HCT116 (cell line): ENCODE measurements around the gene DNASE1L1. TPM values are rescaled to one million over a fixed set of nuclear protein-coding genes. Genes with fewer than 3 reads are reported as not detected.

Experiments used
- ATAC-seq: fragments of 200-7000 bp; cut with Tn5 transposase; 2 replicates; pipeline ENCODE4 v1.9.1; 2020; ENCODE audit warnings: mild to moderate bottlenecking, moderate library complexity
- BruUV-seq: library from RNA; stranded (reverse); fragments of 400-500 nt; replicated peaks from 2 replicates; lab custom pipeline; 2021; lab: Mats Ljungman, UMichigan
- CTCF ChIA-PET: fragments of 300-600 bp; sonication (Branson Sonifier 250); formaldehyde crosslinking; loops from one replicate; lab custom pipeline; 2021; ENCODE audit warnings: antibody characterized with exemption; lab: Charles Lee
- POLR2A ChIA-PET: fragments of 300-600, 350-600 bp; sonication (Branson Sonifier 250); formaldehyde crosslinking; loops from one replicate; lab custom pipeline; 2021; ENCODE audit warnings: antibody characterized with exemption; lab: Charles Lee
- RAD21 ChIA-PET, 2 experiments: fragments of 300-600 bp; sonication (Branson Sonifier 250); formaldehyde crosslinking; loops; one replicate each; lab custom pipeline; 2023; ENCODE audit warnings: low total read pairs in 2 of 2; ENCODE audit not compliant: uncharacterized antibody in 2 of 2, unreplicated experiment in 2 of 2, low non-redundant PET in 1 of 2; lab: Charles Lee
- DNase-seq: peaks from one replicate; pipeline ENCODE4 v3.0.0-alpha.2; 2010; ENCODE audit warnings: low read depth, low spot score
- H2AFZ ChIP-seq: fragments of 200-600 bp; shearing (Covaris generic), sonication (generic); 2 replicates; pipeline ENCODE4 v1.6.1; 2017; ENCODE audit warnings: low read depth, mixed run types, mixed read lengths, antibody characterized with exemption, low read length; ENCODE audit not compliant: poor library complexity, severe bottlenecking
- H3K27ac ChIP-seq: 2 replicates; pipeline ENCODE4 v1.5.1; 2012; ENCODE audit warnings: low read depth, low read length
- H3K27me3 ChIP-seq: fragments of 200-600 bp; sonication (generic); 2 replicates; pipeline ENCODE4 v1.6.1; 2016; ENCODE audit warnings: mixed run types, low read length, mixed read lengths; ENCODE audit not compliant: insufficient read depth
- H3K36me3 ChIP-seq, 2 experiments: fragments of 200-500 bp in 1 of 2; fragments of 200-600 bp in 1 of 2; sonication (Bioruptor generic) in 1 of 2; sonication (generic) in 1 of 2; 2 replicates each; pipeline versions ENCODE4 v1.5.1 to v1.6.1; 2014 to 2016; ENCODE audit warnings: low read length in 2 of 2, inconsistent platforms in 1 of 2, mixed read lengths in 1 of 2, mixed run types in 1 of 2; ENCODE audit not compliant: insufficient read depth in 2 of 2, control insufficient read depth in 1 of 2
- H3K4me1 ChIP-seq, 2 experiments: fragments of 200-600 bp in 1 of 2; sonication (generic) in 1 of 2; 2 replicates each; pipeline versions ENCODE4 v1.5.1 to v1.6.1; 2012 to 2017; ENCODE audit warnings: low read length in 2 of 2, inconsistent platforms in 1 of 2, mild to moderate bottlenecking in 1 of 2, mixed read lengths in 1 of 2, mixed run types in 1 of 2, moderate library complexity in 1 of 2; ENCODE audit not compliant: insufficient read depth in 2 of 2, control insufficient read depth in 1 of 2
- H3K4me2 ChIP-seq: fragments of 200-600 bp; sonication (generic); 2 replicates; pipeline ENCODE4 v1.6.1; 2017; ENCODE audit warnings: mixed run types, low read length, mixed read lengths
- H3K4me3 ChIP-seq, 2 experiments: fragments of 200-600 bp in 1 of 2; sonication (generic) in 1 of 2; replicated peaks in 1 of 2; 2 replicates each; pipeline ENCODE4 v1.5.1; 2011 to 2016; ENCODE audit warnings: low read length in 2 of 2, control low read depth in 1 of 2, low read depth in 1 of 2, mild to moderate bottlenecking in 1 of 2, mixed read lengths in 1 of 2, mixed run types in 1 of 2
- H3K79me2 ChIP-seq: fragments of 200-600 bp; sonication (generic); 2 replicates; pipeline ENCODE4 v1.6.1; 2017; ENCODE audit warnings: mild to moderate bottlenecking, mixed run types, low read length, moderate library complexity, mixed read lengths; ENCODE audit not compliant: insufficient read depth
- H3K9ac ChIP-seq: fragments of 200-600 bp; sonication (generic); 2 replicates; pipeline ENCODE4 v1.6.1; 2016; ENCODE audit warnings: low read length, mixed read lengths
- H3K9me2 ChIP-seq: fragments of 200-600 bp; sonication (generic), shearing (Covaris generic); 2 replicates; pipeline ENCODE4 v1.6.1; 2017; ENCODE audit warnings: mixed run types, mild to moderate bottlenecking, moderate library complexity; ENCODE audit not compliant: insufficient read depth
- H3K9me3 ChIP-seq, 2 experiments: fragments of 200-500 bp in 1 of 2; fragments of 200-600 bp in 1 of 2; sonication (Bioruptor generic) in 1 of 2; sonication (generic) in 1 of 2; 2 replicates each; pipeline ENCODE4 v1.6.1; 2014 to 2017; ENCODE audit warnings: low read length in 2 of 2, mixed read lengths in 2 of 2, inconsistent platforms in 1 of 2, low read depth in 1 of 2, mild to moderate bottlenecking in 1 of 2, mixed run types in 1 of 2, moderate library complexity in 1 of 2; ENCODE audit not compliant: control insufficient read depth in 1 of 2, insufficient read depth in 1 of 2
- H4K20me1 ChIP-seq: fragments of 200-600 bp; sonication (generic), shearing (Covaris generic); 2 replicates; pipeline ENCODE4 v1.6.1; 2017; ENCODE audit warnings: mixed run types, mild to moderate bottlenecking, moderate library complexity; ENCODE audit not compliant: insufficient read depth
- CEBPB ChIP-seq: IDR thresholded peaks from 2 replicates; pipeline ENCODE4 v1.6.1; 2012; ENCODE audit warnings: low read depth
- POLR2AphosphoS5 ChIP-seq: IDR thresholded peaks from 2 replicates; pipeline ENCODE4 v1.6.1; 2011; ENCODE audit warnings: mild to moderate bottlenecking, low read depth, low read length, moderate library complexity
- ZFX ChIP-seq: fragments of 450-650 bp; IDR thresholded peaks from 2 replicates; pipeline ENCODE4 v1.6.1; 2017
- intact Hi-C: fragments of 100-400 bp; cut with micrococcal nuclease; formaldehyde crosslinking; loops from 2 replicates; pipeline ENCODE4 v1.10.0; 2022
- total RNA-seq: library from RNA; stranded (reverse); gene quantifications from one replicate; pipeline ENCODE4 v1.2.1, GENCODE V29; 2021; ENCODE audit not compliant: unreplicated experiment

DNASE1L1 gene
- total RNA-seq, 1 experiment from 2014 or later = 16.5 TPM

DNA sequence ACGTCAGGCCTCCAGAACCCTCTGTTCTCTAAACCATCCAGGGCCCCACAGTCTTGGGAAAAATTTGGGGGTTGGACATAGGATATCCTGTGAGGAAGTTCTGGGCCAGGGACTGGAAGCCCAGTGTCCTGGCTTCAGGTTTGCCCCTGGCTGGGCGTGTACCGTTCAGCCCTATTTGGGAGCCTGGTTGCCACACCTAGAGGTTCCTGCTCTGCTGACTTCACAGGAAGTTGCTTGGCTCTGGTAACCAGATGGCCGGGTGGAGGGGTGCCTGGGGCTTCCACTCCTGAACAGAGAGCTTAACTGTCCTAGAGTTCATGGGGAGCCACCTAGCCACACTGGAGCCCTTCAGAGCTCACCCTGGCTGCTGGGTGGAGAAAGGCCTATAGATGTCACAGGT lies 3.4 kb upstream of the DNASE1L1 start:
- Histone ChIP-seq H3K4me1 (peaks cover 15 to 35% of the 10 kb centered on the region in 2 experiments), H3K9ac (peak overlapping the region; percentile 78), H3K4me3 (peak overlapping the region; percentile 54 to 66), H4K20me1 (no peaks in the 10 kb centered on the region), H2AFZ (no peak overlapping the region), H3K79me2 (no peaks in the 10 kb centered on the region), H3K9me3 (no peaks in the 10 kb centered on the region), H3K27ac (peak overlapping the region; percentile 91), H3K4me2 (peak overlapping the region; percentile 82), H3K36me3 (no peaks in the 10 kb centered on the region), H3K9me2 (no peaks in the 10 kb centered on the region), H3K27me3 (no peaks in the 10 kb centered on the region)
- TSS peak; percentile 37 for BruUV-seq
- TF ChIP-seq ZFX = no peak
- intact Hi-C loops = no loop called here
- RAD21 ChIA-PET = no interaction called here
- POLR2A ChIA-PET = interaction anchor here (1.0 to 2.2 kb wide), 4 partner anchors 13 to 114 kb away, joined by 3 to 9 read pairs (median 4); partner anchors contain the start of genes RPL10 and SLC10A3
- ATAC-seq (peak; percentile 1; the same call in 1 of the 2 replicates), DNase-seq (no peak)
- CTCF ChIA-PET = interaction anchor here (1.0 to 1.5 kb wide), 2 partner anchors 13 to 39 kb away, joined by 4 read pairs; no protein-coding TSS in a partner anchor

DNA sequence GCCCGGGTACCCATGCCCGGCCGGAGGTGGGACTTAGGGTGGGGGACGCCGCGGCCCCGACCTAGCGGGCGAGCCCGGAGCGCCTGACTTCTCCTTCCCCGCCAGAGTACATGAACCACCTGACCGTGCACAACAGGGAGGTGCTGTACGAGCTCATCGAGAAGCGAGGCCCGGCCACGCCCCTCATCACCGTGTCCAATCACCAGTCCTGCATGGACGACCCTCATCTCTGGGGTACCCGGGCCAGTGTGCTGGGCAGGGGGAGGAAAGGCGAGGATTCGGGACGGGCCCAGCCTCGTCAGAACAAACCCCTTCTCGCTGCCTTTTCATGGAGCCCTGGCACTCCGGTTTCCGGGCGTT lies 2.9 kb upstream of the DNASE1L1 start:
- H4K20me1 ChIP-seq = no peaks in the 10 kb centered on the region
- RAD21 ChIA-PET = no interaction called here
- no peaks in the 10 kb centered on the region for H3K9me3 ChIP-seq
- H3K9me2 ChIP-seq = no peaks in the 10 kb centered on the region
- H3K4me1 ChIP-seq = peaks cover 15 to 35% of the 10 kb centered on the region in 2 experiments
- H3K9ac ChIP-seq = peak overlapping the region; percentile 78
- no TSS peak for BruUV-seq
- H3K79me2 ChIP-seq = no peaks in the 10 kb centered on the region
- DNase-seq (no peak), ATAC-seq (peak; percentile 62)
- peak overlapping the region; percentile 82 for H3K4me2 ChIP-seq
- peak overlapping the region; percentile 91 for H3K27ac ChIP-seq
- TF ChIP-seq CEBPB = no peak
- peak; percentile 52; the same call in 1 of the 2 replicates for TF ChIP-seq POLR2AphosphoS5
- H3K27me3 ChIP-seq = no peaks in the 10 kb centered on the region
- CTCF ChIA-PET = interaction anchor here (1.0 to 1.5 kb wide), 2 partner anchors 13 to 38 kb away, joined by 4 read pairs; no protein-coding TSS in a partner anchor
- H3K36me3 ChIP-seq = no peaks in the 10 kb centered on the region
- POLR2A ChIA-PET = interaction anchor here (1.0 to 2.2 kb wide), 4 partner anchors 13 to 115 kb away, joined by 3 to 9 read pairs (median 4); partner anchors contain the start of genes RPL10 and SLC10A3
- intact Hi-C loops = no loop called here
- no peak overlapping the region for H2AFZ ChIP-seq
- H3K4me3 ChIP-seq = peak overlapping the region; percentile 54 to 66
